Spinal cord (tissue), 10 donors: ENCODE data around the gene BRDT. TPM values are rescaled to one million over a fixed set of nuclear protein-coding genes. Genes with fewer than 3 reads are reported as not detected.
A peak's percentile ranks its signal among the peaks of the same experiment; 100 is the strongest.

Source experiments
- DNase-seq, 6 donors: peaks; one replicate each; pipeline versions ENCODE4 v3.0.0 to v3.0.0-alpha.2; 2013 to 2015; ENCODE audit warnings: low spot score in 6 of 6, low read depth in 4 of 6
- H3K27ac ChIP-seq: one replicate; pipeline ENCODE4 v1.5.1; 2013; ENCODE audit warnings: low read depth, low read length, control low read depth
- H3K27me3 ChIP-seq: one replicate; pipeline ENCODE4 v1.6.1; 2013; ENCODE audit warnings: low read length; ENCODE audit not compliant: control insufficient read depth, insufficient read depth
- H3K36me3 ChIP-seq: one replicate; pipeline ENCODE4 v1.6.1; 2013; ENCODE audit warnings: low read length; ENCODE audit not compliant: control insufficient read depth, insufficient read depth
- H3K4me1 ChIP-seq: one replicate; pipeline ENCODE4 v1.6.1; 2013; ENCODE audit warnings: low read length; ENCODE audit not compliant: control insufficient read depth, insufficient read depth
- H3K4me3 ChIP-seq: one replicate; pipeline ENCODE4 v1.5.1; 2013; ENCODE audit warnings: low read depth, low read length, control low read depth
- H3K9me3 ChIP-seq: one replicate; pipeline ENCODE4 v1.6.1; 2013; ENCODE audit warnings: low read length; ENCODE audit not compliant: control insufficient read depth, insufficient read depth
- WGBS: methylation state at CpG from one replicate; pipeline ENCODE4 v1.1.5; 2013; ENCODE audit warnings: missing lambda C conversion rate; ENCODE audit not compliant: insufficient coverage; 5-methylcytosine and 5-hydroxymethylcytosine counted together
- polyA plus RNA-seq, 2 donors: library from polyadenylated mRNA; unstranded; fragments of 120-200 nt; gene quantifications; one replicate each; pipeline ENCODE4 v1.2.1, GENCODE V29; 2013; ENCODE audit not compliant: insufficient read length in 2 of 2
- total RNA-seq, 2 donors: library from RNA; depleted of rRNA in 1 of 2; stranded (reverse); fragments of 120-200 nt in 1 of 2; fragments of >200 nt in 1 of 2; gene quantifications; one replicate each; pipeline versions ENCODE4 v1.2.3 to v1.2.4, GENCODE V29; 2013 to 2014
- donor health status: healthy.

BRDT gene
- total and polyA plus RNA-seq, 4 donors: 0.06 to 0.32 (median 0.10) TPM; not detected in 1

- Histone ChIP-seq H3K4me3 (no peak overlapping the region), H3K36me3 (no peaks in the 10 kb centered on the region), H3K9me3 (no peaks in the 10 kb centered on the region), H3K4me1 (no peaks in the 10 kb centered on the region), H3K27me3 (no peaks in the 10 kb centered on the region), H3K27ac (no peak overlapping the region)
- WGBS: 43% methylated on average over 2 of the region's 2 CpGs
- DNase-seq: no peak
Measured at GRCh38 chr1:91928026-91928425, 21.2 kb upstream of the BRDT start.

DNA sequence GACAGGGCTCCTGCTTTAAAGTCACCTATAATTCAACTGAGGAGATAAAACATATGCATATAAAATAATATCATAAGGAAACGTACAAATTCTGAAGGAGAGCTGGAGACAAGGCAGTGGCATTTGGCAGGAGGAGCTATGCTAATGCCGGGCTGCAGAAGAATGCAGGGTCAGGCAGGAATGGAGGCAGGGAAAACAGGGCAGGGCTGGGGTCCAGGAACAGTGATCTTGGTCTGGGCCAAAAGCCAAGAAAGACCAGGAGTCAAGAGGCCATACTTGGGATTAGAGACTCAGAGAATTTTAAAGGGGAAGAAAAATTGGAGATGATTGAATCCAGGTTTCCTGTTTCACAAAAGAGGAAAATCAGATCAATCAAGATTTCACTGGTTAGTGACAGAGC lies 20.0 kb upstream of the BRDT start:
- Histone ChIP-seq H3K27me3 (no peaks in the 10 kb centered on the region), H3K9me3 (no peaks in the 10 kb centered on the region), H3K27ac (no peak overlapping the region), H3K36me3 (no peaks in the 10 kb centered on the region), H3K4me1 (no peaks in the 10 kb centered on the region), H3K4me3 (no peak overlapping the region)
- peak in 1 of 6 donors; percentile 44 for DNase-seq
- WGBS: 30% methylated on average over 1 of the region's 2 CpGs

DNA sequence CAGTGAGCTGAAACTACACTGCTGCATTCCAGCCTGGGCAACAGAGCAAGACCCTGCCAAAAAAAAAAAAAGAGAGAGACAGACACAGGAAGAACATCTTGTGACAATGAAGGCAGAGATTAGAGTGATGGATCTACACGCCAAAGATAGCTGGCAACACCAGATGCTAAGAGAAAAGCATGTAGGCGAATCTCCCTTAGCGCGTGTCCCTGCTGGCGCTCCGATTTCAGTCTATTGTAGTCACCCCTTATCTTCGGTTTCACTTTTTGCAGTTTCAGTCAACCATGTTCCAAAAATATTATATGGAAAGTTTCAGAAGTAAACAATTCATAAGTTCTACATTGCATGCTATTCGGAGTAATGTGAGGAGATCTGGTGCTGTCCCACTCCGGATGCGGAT lies 11.6 kb upstream of the BRDT start:
- H3K4me3 ChIP-seq: no peak overlapping the region
- DNase-seq: no peak
- H3K27ac ChIP-seq: no peak overlapping the region
- no peaks in the 10 kb centered on the region for H3K4me1 ChIP-seq
- no peaks in the 10 kb centered on the region for H3K36me3 ChIP-seq
- no peaks in the 10 kb centered on the region for H3K9me3 ChIP-seq
- H3K27me3 ChIP-seq: no peaks in the 10 kb centered on the region
- 80% methylated on average over 1 of the region's 10 CpGs for WGBS

- no CpG with 5 or more reads among the region's 3 CpGs for WGBS
Measured at GRCh38 chr1:91940496-91940895, 8.7 kb upstream of the BRDT start.

DNA sequence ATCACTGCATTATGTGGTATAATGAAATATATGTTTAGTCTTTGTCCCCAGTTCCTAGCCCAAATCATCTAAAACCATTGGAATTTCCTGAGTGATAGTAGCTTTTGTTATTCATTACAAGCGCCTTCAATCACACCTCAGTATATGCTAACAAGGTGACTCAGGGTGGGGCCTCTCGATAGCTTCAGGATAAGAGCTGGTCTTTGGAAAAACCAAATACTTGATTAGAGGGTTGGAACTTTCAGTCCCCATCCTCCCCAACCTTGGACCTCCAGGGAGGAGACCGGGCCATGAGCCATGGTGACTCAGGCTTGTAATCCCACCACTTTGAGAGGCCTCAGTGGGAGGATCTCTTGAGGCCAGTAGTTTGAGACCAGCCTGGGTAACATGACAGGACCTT lies 5.1 kb upstream of the BRDT start:
- no peak for DNase-seq
- H3K27me3 ChIP-seq: no peaks in the 10 kb centered on the region
- H3K27ac ChIP-seq: no peak overlapping the region
- H3K4me1 ChIP-seq: no peaks in the 10 kb centered on the region
- no peaks in the 10 kb centered on the region for H3K9me3 ChIP-seq
- no CpG with 5 or more reads among the region's 3 CpGs for WGBS
- H3K36me3 ChIP-seq: no peaks in the 10 kb centered on the region
- no peak overlapping the region for H3K4me3 ChIP-seq

More at GRCh38 chr1:91940496-91940895, 8.7 kb upstream of the BRDT start:
- H3K27me3 ChIP-seq: no peaks in the 10 kb centered on the region
- H3K27ac ChIP-seq: no peak overlapping the region
- no peaks in the 10 kb centered on the region for H3K4me1 ChIP-seq
- no peaks in the 10 kb centered on the region for H3K9me3 ChIP-seq
- DNase-seq: no peak
- H3K36me3 ChIP-seq: no peaks in the 10 kb centered on the region
- no peak overlapping the region for H3K4me3 ChIP-seq

DNA sequence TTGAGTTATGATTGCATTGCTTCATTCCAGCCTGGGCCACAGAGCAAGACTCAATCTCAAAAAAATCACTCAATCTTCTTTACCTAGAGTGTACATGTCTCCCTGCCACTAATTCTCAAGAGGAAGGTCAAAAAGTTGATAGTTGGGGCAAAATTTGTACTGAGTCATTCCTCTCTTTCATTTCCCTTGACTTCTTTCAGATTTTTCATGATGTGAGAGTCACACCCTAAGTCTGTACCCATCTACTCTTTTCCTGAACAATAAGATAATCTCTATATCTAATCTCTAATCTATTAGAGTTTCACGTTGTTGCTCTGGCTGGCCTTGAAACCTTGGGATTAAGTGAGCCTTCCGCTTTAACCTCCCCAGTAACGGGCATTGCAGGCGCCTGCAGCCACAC lies 1.1 kb upstream of the BRDT start:
- no peaks in the 10 kb centered on the region for H3K27me3 ChIP-seq
- DNase-seq: no peak
- no peaks in the 10 kb centered on the region for H3K9me3 ChIP-seq
- H3K4me3 ChIP-seq: no peak overlapping the region
- no CpG with 5 or more reads among the region's 4 CpGs for WGBS
- H3K36me3 ChIP-seq: no peaks in the 10 kb centered on the region
- no peak overlapping the region for H3K27ac ChIP-seq
- no peaks in the 10 kb centered on the region for H3K4me1 ChIP-seq

GRCh38 chr1:91948501-91949355 lies 473 bp upstream of the BRDT start:
- no peak for DNase-seq
- Histone ChIP-seq H3K27me3 (no peaks in the 10 kb centered on the region), H3K9me3 (no peaks in the 10 kb centered on the region), H3K4me3 (no peak overlapping the region), H3K27ac (no peak overlapping the region), H3K36me3 (no peaks in the 10 kb centered on the region), H3K4me1 (no peaks in the 10 kb centered on the region)
- WGBS: 91% methylated on average over 18 of the region's 29 CpGs

GRCh38 chr1:91952187-91952586 lies 3.0 kb downstream of the BRDT start:
- no peaks in the 10 kb centered on the region for H3K9me3 ChIP-seq
- no peak for DNase-seq
- WGBS: 84% methylated on average over 2 of the region's 2 CpGs
- H3K4me1 ChIP-seq: no peaks in the 10 kb centered on the region
- H3K36me3 ChIP-seq: no peaks in the 10 kb centered on the region
- H3K27me3 ChIP-seq: no peaks in the 10 kb centered on the region
- H3K4me3 ChIP-seq: no peak overlapping the region
- H3K27ac ChIP-seq: no peak overlapping the region

DNA sequence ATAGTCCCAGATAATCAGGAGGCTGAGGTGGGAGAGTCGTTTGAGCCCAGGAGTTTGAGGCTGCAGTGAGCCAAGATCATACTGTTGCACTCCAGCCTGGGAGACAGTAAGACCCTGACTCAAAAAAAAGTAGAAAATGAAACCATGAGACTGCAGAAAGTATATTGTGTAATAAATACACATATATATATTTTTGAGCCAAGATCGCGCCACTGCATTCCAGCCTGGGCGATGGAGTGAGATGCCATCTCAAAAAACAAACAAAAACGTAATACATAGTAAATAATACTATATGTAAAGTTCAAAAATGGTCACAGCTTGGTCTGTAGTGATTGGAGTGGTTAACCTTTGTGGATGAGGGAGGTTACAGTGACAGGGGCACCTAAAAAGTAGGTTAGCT lies 9.7 kb downstream of the BRDT start:
- Histone ChIP-seq H3K27ac (no peak overlapping the region), H3K27me3 (no peaks in the 10 kb centered on the region), H3K4me3 (no peak overlapping the region), H3K9me3 (no peaks in the 10 kb centered on the region), H3K4me1 (no peaks in the 10 kb centered on the region), H3K36me3 (no peaks in the 10 kb centered on the region)
- no CpG with 5 or more reads among the region's 5 CpGs for WGBS
- no peak for DNase-seq

DNA sequence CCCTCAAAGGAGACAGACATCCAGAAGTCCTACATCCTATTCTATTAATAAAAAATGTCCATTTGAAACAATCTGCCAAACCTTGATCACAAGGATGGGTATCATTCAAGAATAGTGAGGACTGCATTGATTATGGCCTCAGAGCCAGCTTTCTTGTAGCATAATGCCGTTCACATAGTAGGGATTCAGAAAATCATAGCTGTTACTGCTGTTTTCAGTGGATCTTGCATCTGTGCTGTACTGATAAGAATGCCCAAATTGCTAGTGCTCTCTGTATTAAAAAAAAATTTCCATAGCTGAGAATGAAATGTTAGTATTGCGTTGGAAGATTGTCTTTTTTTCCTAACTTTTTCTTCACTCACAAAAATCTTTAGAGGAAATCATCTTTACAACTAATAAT lies 19.1 kb downstream of the BRDT start:
- no peak for DNase-seq
- no peaks in the 10 kb centered on the region for H3K27me3 ChIP-seq
- H3K4me3 ChIP-seq: no peak overlapping the region
- 80% methylated on average over 1 of the region's 2 CpGs for WGBS
- no peaks in the 10 kb centered on the region for H3K4me1 ChIP-seq
- no peaks in the 10 kb centered on the region for H3K36me3 ChIP-seq
- H3K27ac ChIP-seq: no peak overlapping the region
- H3K9me3 ChIP-seq: no peaks in the 10 kb centered on the region
